A673 (cell line): Measurements from ENCODE around the gene ITGB3. TPM values are rescaled to one million over a fixed set of nuclear protein-coding genes. Genes with fewer than 3 reads are reported as not detected.

Experiments
- BruUV-seq: library from RNA; stranded (reverse); fragments of 400-500 nt; replicated peaks from 2 replicates; lab custom pipeline; 2021; lab: Mats Ljungman, UMichigan
- CTCF ChIA-PET: fragments of 300-600 bp; sonication (Branson Sonifier 250); formaldehyde crosslinking; loops from one replicate; lab custom pipeline; 2022; ENCODE audit warnings: antibody characterized with exemption; lab: Charles Lee
- POLR2A ChIA-PET: fragments of 300-600 bp; sonication (Branson Sonifier 250); formaldehyde crosslinking; loops from one replicate; lab custom pipeline; 2022; ENCODE audit warnings: antibody characterized with exemption; ENCODE audit not compliant: low non-redundant PET; lab: Charles Lee
- DNase-seq: peaks from one replicate; pipeline ENCODE4 v3.0.0-alpha.2; 2015; ENCODE audit warnings: low spot score
- H3K27ac ChIP-seq: fragments of 200-600 bp; sonication (generic); 2 replicates; pipeline ENCODE4 v1.5.1; 2016; ENCODE audit warnings: mixed run types, low read depth, mild to moderate bottlenecking, mixed read lengths, antibody characterized with exemption, low read length; ENCODE audit not compliant: poor library complexity, severe bottlenecking
- H3K27me3 ChIP-seq: fragments of 200-600 bp; sonication (generic); replicated peaks from 2 replicates; pipeline ENCODE4 v1.6.1; 2017; ENCODE audit warnings: mixed run types, low read depth, mild to moderate bottlenecking, mixed read lengths, antibody characterized with exemption, low read length; ENCODE audit not compliant: insufficient read depth, poor library complexity
- H3K36me3 ChIP-seq: fragments of 200-600 bp; sonication (generic); 2 replicates; pipeline ENCODE4 v1.6.1; 2016; ENCODE audit warnings: mixed run types, mild to moderate bottlenecking, mixed read lengths, antibody characterized with exemption, low read length; ENCODE audit not compliant: insufficient read depth, poor library complexity, severe bottlenecking
- H3K4me1 ChIP-seq: fragments of 200-600 bp; sonication (generic); 2 replicates; pipeline ENCODE4 v1.6.1; 2017; ENCODE audit warnings: mixed run types, mild to moderate bottlenecking, mixed read lengths, antibody characterized with exemption, low read length; ENCODE audit not compliant: insufficient read depth, poor library complexity, severe bottlenecking
- H3K4me3 ChIP-seq: fragments of 200-600 bp; sonication (generic); 2 replicates; pipeline ENCODE4 v1.5.1; 2016; ENCODE audit warnings: low read depth, mixed run types, mild to moderate bottlenecking, mixed read lengths, low read length; ENCODE audit not compliant: poor library complexity, severe bottlenecking
- H3K9me3 ChIP-seq: fragments of 200-600 bp; sonication (generic); 2 replicates; pipeline ENCODE4 v1.6.1; 2016; ENCODE audit warnings: mixed run types, low read depth, mild to moderate bottlenecking, mixed read lengths, antibody characterized with exemption, low read length; ENCODE audit not compliant: poor library complexity, severe bottlenecking
- CTCF ChIP-seq: fragments of 300-800, 200-600 bp; sonication (generic); conservative IDR thresholded peaks from 2 replicates; pipeline ENCODE4 v1.5.1; 2017; ENCODE audit warnings: low read depth, mild to moderate bottlenecking, antibody characterized with exemption, low read length, moderate library complexity, mixed read lengths
- EZH2 ChIP-seq: fragments of 200-600 bp; sonication (generic); IDR thresholded peaks from 2 replicates; pipeline ENCODE4 v1.6.1; 2017; ENCODE audit warnings: borderline replicate concordance, low read depth, mild to moderate bottlenecking, mixed read lengths, antibody characterized with exemption, low read length; ENCODE audit not compliant: poor library complexity, severe bottlenecking
- intact Hi-C: fragments of 100-400 bp; cut with micrococcal nuclease; formaldehyde crosslinking; loops from one replicate; pipeline ENCODE4 v1.10.0; 2022; ENCODE audit not compliant: unreplicated experiment
- total RNA-seq: library from RNA; stranded (reverse); gene quantifications from 2 replicates; pipeline ENCODE4 v1.2.3, GENCODE V29; 2021

Gene ITGB3
- total RNA-seq, 1 experiment from 2014 or later: not detected

- no peak for DNase-seq
- Histone ChIP-seq H3K36me3 (no peaks in the 10 kb centered on the region), H3K9me3 (no peaks in the 10 kb centered on the region), H3K27ac (no peak overlapping the region), H3K4me3 (no peak overlapping the region), H3K27me3 (no peaks in the 10 kb centered on the region), H3K4me1 (no peaks in the 10 kb centered on the region)
- ChIA-PET POLR2A (no interaction called here), CTCF (no interaction called here)
- TF ChIP-seq EZH2 (no peak), CTCF (no peak)
- no TSS peak for BruUV-seq
- intact Hi-C loops: no loop called here
Measured at GRCh38 chr17:47285003-47285402, 31.4 kb downstream of the ITGB3 start.

- ChIA-PET CTCF (no interaction called here), POLR2A (no interaction called here)
- DNase-seq: no peak
- Histone ChIP-seq H3K9me3 (no peaks in the 10 kb centered on the region), H3K27ac (no peak overlapping the region), H3K4me3 (no peak overlapping the region), H3K27me3 (no peaks in the 10 kb centered on the region), H3K4me1 (no peaks in the 10 kb centered on the region), H3K36me3 (no peaks in the 10 kb centered on the region)
- intact Hi-C loops: no loop called here
- no TSS peak for BruUV-seq
- no peak for TF ChIP-seq EZH2
- TF ChIP-seq CTCF: no peak
Measured at GRCh38 chr17:47286198-47286914, 32.7 kb downstream of the ITGB3 start.

- CTCF ChIA-PET: no interaction called here
- intact Hi-C loops: no loop called here
- H3K4me3 ChIP-seq: no peak overlapping the region
Measured at GRCh38 chr17:47287068-47287467, 33.4 kb downstream of the ITGB3 start.

More at GRCh38 chr17:47287068-47287467, 33.4 kb downstream of the ITGB3 start:
- no peaks in the 10 kb centered on the region for H3K9me3 ChIP-seq
- H3K36me3 ChIP-seq: no peaks in the 10 kb centered on the region
- H3K27me3 ChIP-seq: no peaks in the 10 kb centered on the region
- TF ChIP-seq EZH2: no peak
- TF ChIP-seq CTCF: no peak
- H3K27ac ChIP-seq: no peak overlapping the region
- H3K4me1 ChIP-seq: no peaks in the 10 kb centered on the region
- no peak for DNase-seq
- POLR2A ChIA-PET: no interaction called here
- BruUV-seq: no TSS peak
